A549 (cell line): Measurements from ENCODE around the gene GOLGA2. TPM values are rescaled to one million over a fixed set of nuclear protein-coding genes. Genes with fewer than 3 reads are reported as not detected.

Source experiments
- ATAC-seq, 2 experiments: fragments of 200-7000 bp in 1 of 2; fragments of >200 bp in 1 of 2; cut with Nextera tagmentation in 1 of 2; cut with Tn5 transposase in 1 of 2; 3 replicates each; pipeline versions ENCODE4 v1.8.0 to v1.9.1; 2018 to 2020; ENCODE audit warnings: mild to moderate bottlenecking in 1 of 2, moderate library complexity in 1 of 2
- CTCF ChIA-PET: fragments of 300-600 bp; sonication (Branson Sonifier 250); formaldehyde crosslinking; extraction: SDS; loops from one replicate; lab custom pipeline; 2021; ENCODE audit warnings: antibody characterized with exemption, inconsistent platforms; lab: Yijun Ruan, JAX
- POLR2A ChIA-PET: fragments of 350-600 bp; formaldehyde crosslinking; extraction: SDS; loops from one replicate; lab custom pipeline; 2021; ENCODE audit warnings: antibody characterized with exemption, inconsistent platforms; lab: Yijun Ruan, JAX
- DNase-seq, 2 experiments: peaks; one replicate each; pipeline versions ENCODE4 v3.0.0 to v3.0.0-alpha.2; 2011 to 2016; ENCODE audit warnings: low read depth in 1 of 2, low spot score in 1 of 2
- FAIRE-seq: peaks from 2 replicates; lab custom pipeline; 2011; peaks lifted over from hg19 to GRCh38; lab: Jason Lieb, UNC
- H3K27ac ChIP-seq, 2 experiments: fragments of >200 bp; sonication (Bioruptor Twin); formaldehyde crosslinking; 3 replicates each; pipeline ENCODE4 v1.5.1; 2016 to 2017
- H3K4me1 ChIP-seq: fragments of >200 bp; sonication (Bioruptor Twin); formaldehyde crosslinking; 3 replicates; pipeline ENCODE4 v1.6.1; 2016
- H3K4me2 ChIP-seq: fragments of >200 bp; sonication (Bioruptor Twin); formaldehyde crosslinking; 3 replicates; pipeline ENCODE4 v1.6.1; 2016
- H3K4me3 ChIP-seq: fragments of >200 bp; sonication (Bioruptor Twin); formaldehyde crosslinking; 3 replicates; pipeline ENCODE4 v1.5.1; 2016
- H3K9me3 ChIP-seq: fragments of >200 bp; sonication (Bioruptor Twin); formaldehyde crosslinking; 3 replicates; pipeline ENCODE4 v1.6.1; 2016
- BCL3 ChIP-seq: fragments of >200 bp; sonication (Bioruptor Twin); formaldehyde crosslinking; IDR thresholded peaks from 3 replicates; pipeline ENCODE4 v1.6.1; 2016
- BHLHE40 ChIP-seq: IDR thresholded peaks from 2 replicates; pipeline ENCODE4 v1.6.1; 2012; ENCODE audit warnings: low read depth, low read length, inconsistent platforms
- CBX2 ChIP-seq: fragments of 200-600 bp; sonication (generic); IDR thresholded peaks from 2 replicates; pipeline ENCODE4 v1.6.1; 2016; ENCODE audit warnings: low read depth, mild to moderate bottlenecking, borderline replicate concordance
- CEBPB ChIP-seq, 2 experiments: fragments of >200 bp in 1 of 2; sonication (Bioruptor Twin) in 1 of 2; formaldehyde crosslinking in 1 of 2; IDR thresholded peaks; 2 replicates each; pipeline ENCODE4 v1.6.1; 2012 to 2016
- EHF ChIP-seq: fragments of 250-450 bp; sonication (Bioruptor Pico); IDR thresholded peaks from 2 replicates; pipeline ENCODE4 v1.5.0; 2020; ENCODE audit warnings: mild to moderate bottlenecking
- EHMT2 ChIP-seq: fragments of 200-600 bp; sonication (generic); IDR thresholded peaks from 2 replicates; pipeline ENCODE4 v1.6.1; 2016; ENCODE audit warnings: antibody characterized with exemption, low read depth, mild to moderate bottlenecking, moderate library complexity
- EP300 ChIP-seq, 2 experiments: fragments of >200 bp; sonication (Bioruptor Twin); formaldehyde crosslinking; IDR thresholded peaks; 2 replicates in 1 of 2; 3 replicates in 1 of 2; pipeline ENCODE4 v1.6.1; 2016 to 2017
- FOSL2 ChIP-seq, 2 experiments: fragments of 450-650 bp in 1 of 2; fragments of >200 bp in 1 of 2; sonication (Bioruptor Twin) in 1 of 2; formaldehyde crosslinking; IDR thresholded peaks; 2 replicates each; pipeline versions ENCODE4 v1.5.0 to v1.6.1; 2016 to 2020; ENCODE audit warnings: mild to moderate bottlenecking in 1 of 2, moderate library complexity in 1 of 2
- FOXS1 ChIP-seq: fragments of 250-450 bp; sonication (Bioruptor Pico); IDR thresholded peaks from 2 replicates; pipeline ENCODE4 v1.5.0; 2020; ENCODE audit warnings: mild to moderate bottlenecking, moderate library complexity
- HDAC2 ChIP-seq: fragments of 200-600 bp; sonication (generic); IDR thresholded peaks from 2 replicates; pipeline ENCODE4 v1.6.1; 2016
- HEYL ChIP-seq: fragments of 250-450 bp; sonication (Bioruptor Pico); IDR thresholded peaks from 2 replicates; pipeline ENCODE4 v1.8.0; 2021; ENCODE audit warnings: mild to moderate bottlenecking, moderate library complexity
- HOXB13 ChIP-seq: fragments of 250-450 bp; sonication (Bioruptor Pico); IDR thresholded peaks from 2 replicates; pipeline ENCODE4 v1.5.0; 2020; ENCODE audit warnings: low read depth, mild to moderate bottlenecking, moderate library complexity
- HOXB5 ChIP-seq: fragments of 250-450 bp; sonication (Bioruptor Pico); IDR thresholded peaks from 2 replicates; pipeline ENCODE4 v1.5.0; 2020; ENCODE audit warnings: mild to moderate bottlenecking, moderate library complexity
- JUN ChIP-seq, 2 experiments: fragments of >200 bp; sonication (Bioruptor Twin); formaldehyde crosslinking; IDR thresholded peaks; 2 replicates in 1 of 2; 3 replicates in 1 of 2; pipeline ENCODE4 v1.6.1; 2016 to 2017
- JUNB ChIP-seq: fragments of >200 bp; sonication (Bioruptor Twin); formaldehyde crosslinking; IDR thresholded peaks from 2 replicates; pipeline ENCODE4 v1.6.1; 2016
- MAFK ChIP-seq: fragments of 450-650 bp; IDR thresholded peaks from 2 replicates; pipeline ENCODE4 v1.6.1; 2014; ENCODE audit not compliant: partially characterized antibody
- NFE2L2 ChIP-seq: fragments of 150-350 bp; conservative IDR thresholded peaks from 2 replicates; pipeline ENCODE4 v1.6.1; 2014; ENCODE audit warnings: low read length
- NPAS2 ChIP-seq: fragments of 250-450 bp; sonication (Bioruptor Pico); IDR thresholded peaks from 2 replicates; pipeline ENCODE4 v1.8.0; 2022; ENCODE audit warnings: mild to moderate bottlenecking, moderate library complexity, borderline replicate concordance
- NR3C1 ChIP-seq: fragments of >200 bp; sonication (Bioruptor Twin); formaldehyde crosslinking; IDR thresholded peaks from 3 replicates; pipeline ENCODE4 v1.6.1; 2017
- PHF8 ChIP-seq: fragments of 200-600 bp; sonication (generic); IDR thresholded peaks from 2 replicates; pipeline ENCODE4 v1.6.1; 2016; ENCODE audit warnings: low read depth, mild to moderate bottlenecking, antibody characterized with exemption, moderate library complexity, borderline replicate concordance
- POLR2A ChIP-seq: IDR thresholded peaks from 2 replicates; pipeline ENCODE4 v1.6.1; 2012; ENCODE audit warnings: mild to moderate bottlenecking, low read length
- POLR2AphosphoS2 ChIP-seq: conservative IDR thresholded peaks from 2 replicates; pipeline ENCODE4 v1.6.1; 2012; ENCODE audit warnings: low read length, improper control_type of control experiment, inconsistent platforms
- RARB ChIP-seq: fragments of 250-450 bp; sonication (Bioruptor Pico); IDR thresholded peaks from 2 replicates; pipeline ENCODE4 v1.8.0; 2021; ENCODE audit warnings: mild to moderate bottlenecking, moderate library complexity
- RCOR1 ChIP-seq: fragments of 150-350 bp; IDR thresholded peaks from 2 replicates; pipeline ENCODE4 v1.6.1; 2014; ENCODE audit warnings: antibody characterized with exemption, low read length, low read depth
- REST ChIP-seq: fragments of 200-600 bp; sonication (generic); IDR thresholded peaks from 2 replicates; pipeline ENCODE4 v1.6.1; 2016; ENCODE audit warnings: antibody characterized with exemption, mild to moderate bottlenecking, moderate library complexity
- RNF2 ChIP-seq: fragments of 200-600 bp; sonication (generic); IDR thresholded peaks from 2 replicates; pipeline ENCODE4 v1.6.1; 2016; ENCODE audit warnings: low read depth, mild to moderate bottlenecking, antibody characterized with exemption, moderate library complexity, borderline replicate concordance
- SREBF2 ChIP-seq: fragments of 450-650 bp; IDR thresholded peaks from 2 replicates; pipeline ENCODE4 v1.6.1; 2014; ENCODE audit warnings: mild to moderate bottlenecking, moderate library complexity
- TP53 ChIP-seq: fragments of 250-450 bp; sonication (Bioruptor Pico); IDR thresholded peaks from 2 replicates; pipeline ENCODE4 v1.5.0; 2021; ENCODE audit warnings: mild to moderate bottlenecking, moderate library complexity
- ZSCAN20 ChIP-seq: fragments of 250-450 bp; sonication (Bioruptor Pico); IDR thresholded peaks from 2 replicates; pipeline ENCODE4 v1.8.0; 2022; ENCODE audit warnings: mild to moderate bottlenecking, moderate library complexity
- WGBS: methylation state at CpG from one replicate; pipeline ENCODE4 v1.1.6; 2017; ENCODE audit errors: missing lambda C conversion rate; 5-methylcytosine and 5-hydroxymethylcytosine counted together
- polyA plus RNA-seq, 4 experiments: library from polyadenylated mRNA; depleted of rRNA in 3 of 4; stranded (reverse); fragments of >200 nt; fragmentation: RNase III in 1 of 4; extraction: RNeasy Plus Mini Kit Qiagen cat#74134 plus additional on column Dnase treatment in 1 of 4; gene quantifications; 2 replicates in 3 of 4; 3 replicates in 1 of 4; pipeline ENCODE4 v1.2.3, GENCODE V29; 2011 to 2017
- TF ChIP-seq, protein P1 (sequence below): IDR thresholded peaks from 2 replicates; pipeline ENCODE4 v1.6.1; 2012; ENCODE audit warnings: low read depth, borderline replicate concordance
- TF ChIP-seq, protein P2 (sequence below): fragments of >200 bp; sonication (Bioruptor Twin); formaldehyde crosslinking; IDR thresholded peaks from 2 replicates; pipeline ENCODE4 v1.6.1; 2016
- TF ChIP-seq, protein P3 (sequence below): fragments of 450-650 bp; IDR thresholded peaks from 2 replicates; pipeline ENCODE4 v1.6.1; 2014; ENCODE audit warnings: antibody characterized with exemption
- TF ChIP-seq, protein P4 (sequence below): IDR thresholded peaks from 2 replicates; pipeline ENCODE4 v1.6.1; 2012

The GOLGA2 gene
- polyA plus RNA-seq, 2 of the 4 experiments (the other 2 are of a cell fraction): 55.3 to 60.1 TPM

GRCh38 chr9:128215491-128216409 is 60.1 kb downstream of the GOLGA2 start:
- CTCF ChIA-PET: interaction anchor here (0.6 to 10.3 kb wide), 7 partner anchors 15 to 420 kb away, joined by 3 to 82 read pairs (median 3); partner anchors contain the start of genes CIZ1 and DNM1
- peak overlapping the region; percentile 66 for H3K4me2 ChIP-seq
- H3K4me3 ChIP-seq: no peak overlapping the region
- no peaks in the 10 kb centered on the region for H3K9me3 ChIP-seq
- WGBS: 18% methylated on average over 10 of the region's 10 CpGs
- ATAC-seq (peak; percentile 25 to 61; a peak in 5 of 6 replicates), DNase-seq (peak in 1 of 2 experiments; percentile 90), FAIRE-seq (no peak)
- H3K27ac ChIP-seq: peak overlapping the region; percentile 95 to 99
- peaks cover 82% of the 10 kb centered on the region for H3K4me1 ChIP-seq
- POLR2A ChIA-PET: interaction anchor here (0.5 to 1.1 kb wide), 3 partner anchors 12 to 56 kb away, joined by 3 to 7 read pairs (median 6); partner anchors contain the start of genes BBLN and DNM1
- TF ChIP-seq FOSL2 (IDR thresholded peaks at IDR 0.05) (peak; percentile 51), FOSL2 (CRISPR knock-in tag; IDR thresholded peaks at IDR 0.05) (peak; percentile 84), JUNB (peak; percentile 37; the same call in 1 of the 2 replicates), JUN (IDR thresholded peaks at IDR 0.05) (peak in 1 of 2 experiments; percentile 46; a peak in 1 of 5 replicates), PHF8 (no peak), FOXS1 (CRISPR knock-in tag) (no peak), HEYL (CRISPR knock-in tag) (no peak), ZSCAN20 (CRISPR knock-in tag) (no peak), EHF (CRISPR knock-in tag) (no peak), POLR2A (no peak), MAFK (peak; percentile 55), RNF2 (no peak), TP53 (CRISPR knock-in tag) (no peak), HOXB13 (no peak), HOXB5 (peak; percentile 41; the same call in 1 of the 2 replicates), CEBPB (IDR thresholded peaks at IDR 0.05) (peak in 1 of 2 experiments; percentile 51; a peak in 2 of 4 replicates), POLR2AphosphoS2 (no peak), NFE2L2 (no peak), EP300 (IDR thresholded peaks at IDR 0.05) (peak in 1 of 2 experiments; percentile 62; a peak in 2 of 5 replicates), HDAC2 (no peak), REST (no peak), NPAS2 (no peak), EHMT2 (no peak), NR3C1 (no peak), SREBF2 (no peak), RCOR1 (no peak), BCL3 (no peak), RARB (no peak), BHLHE40 (0 out of 2 replicates have a peak, but pooled peaks have one; percentile 15), CBX2 (no peak)
- TF ChIP-seq, protein P1, sequence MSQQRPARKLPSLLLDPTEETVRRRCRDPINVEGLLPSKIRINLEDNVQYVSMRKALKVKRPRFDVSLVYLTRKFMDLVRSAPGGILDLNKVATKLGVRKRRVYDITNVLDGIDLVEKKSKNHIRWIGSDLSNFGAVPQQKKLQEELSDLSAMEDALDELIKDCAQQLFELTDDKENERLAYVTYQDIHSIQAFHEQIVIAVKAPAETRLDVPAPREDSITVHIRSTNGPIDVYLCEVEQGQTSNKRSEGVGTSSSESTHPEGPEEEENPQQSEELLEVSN: no peak
- TF ChIP-seq, protein P2, sequence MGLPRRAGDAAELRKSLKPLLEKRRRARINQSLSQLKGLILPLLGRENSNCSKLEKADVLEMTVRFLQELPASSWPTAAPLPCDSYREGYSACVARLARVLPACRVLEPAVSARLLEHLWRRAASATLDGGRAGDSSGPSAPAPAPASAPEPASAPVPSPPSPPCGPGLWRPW: no peak
- TF ChIP-seq, protein P3, sequence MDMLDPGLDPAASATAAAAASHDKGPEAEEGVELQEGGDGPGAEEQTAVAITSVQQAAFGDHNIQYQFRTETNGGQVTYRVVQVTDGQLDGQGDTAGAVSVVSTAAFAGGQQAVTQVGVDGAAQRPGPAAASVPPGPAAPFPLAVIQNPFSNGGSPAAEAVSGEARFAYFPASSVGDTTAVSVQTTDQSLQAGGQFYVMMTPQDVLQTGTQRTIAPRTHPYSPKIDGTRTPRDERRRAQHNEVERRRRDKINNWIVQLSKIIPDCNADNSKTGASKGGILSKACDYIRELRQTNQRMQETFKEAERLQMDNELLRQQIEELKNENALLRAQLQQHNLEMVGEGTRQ: no peak
- TF ChIP-seq, protein P4, sequence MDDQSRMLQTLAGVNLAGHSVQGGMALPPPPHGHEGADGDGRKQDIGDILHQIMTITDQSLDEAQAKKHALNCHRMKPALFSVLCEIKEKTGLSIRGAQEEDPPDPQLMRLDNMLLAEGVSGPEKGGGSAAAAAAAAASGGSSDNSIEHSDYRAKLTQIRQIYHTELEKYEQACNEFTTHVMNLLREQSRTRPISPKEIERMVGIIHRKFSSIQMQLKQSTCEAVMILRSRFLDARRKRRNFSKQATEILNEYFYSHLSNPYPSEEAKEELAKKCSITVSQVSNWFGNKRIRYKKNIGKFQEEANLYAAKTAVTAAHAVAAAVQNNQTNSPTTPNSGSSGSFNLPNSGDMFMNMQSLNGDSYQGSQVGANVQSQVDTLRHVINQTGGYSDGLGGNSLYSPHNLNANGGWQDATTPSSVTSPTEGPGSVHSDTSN: no peak
